ENCODE results near the gene SRPK3.

The SRPK3 gene

DNA sequence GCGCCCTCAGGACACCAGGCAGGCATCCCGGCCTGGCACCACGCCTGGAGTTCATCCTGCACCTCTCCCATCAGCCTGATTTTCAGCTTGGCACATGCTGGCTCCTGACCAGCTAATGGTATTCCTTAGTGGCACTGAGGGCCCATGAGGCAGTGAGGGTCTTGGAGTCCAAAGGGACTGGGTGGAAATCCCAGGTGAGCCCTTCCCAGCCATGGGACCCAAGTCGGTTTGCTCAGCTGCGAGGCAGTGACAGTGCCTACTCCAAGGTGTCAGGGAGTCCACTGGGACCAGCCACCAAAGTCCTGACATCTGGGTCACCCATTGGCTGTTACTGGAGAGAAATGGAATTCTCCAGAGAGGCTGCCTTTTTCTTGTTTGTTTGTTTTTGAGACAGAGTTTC lies 18.5 kb downstream of the SRPK3 start:
- no peaks in the 10 kb centered on the region for H3K9me3 ChIP-seq (ENCODE audit: insufficient read depth, low read depth, low read length)
- H3K4me1 ChIP-seq (ENCODE audit: insufficient read depth, low read length): no peaks in the 10 kb centered on the region
- H3K27ac ChIP-seq (ENCODE audit: low read length): no peak overlapping the region
- peaks cover 32% of the 10 kb centered on the region; the same call in 1 of the 2 replicates for H3K36me3 ChIP-seq (ENCODE audit: insufficient read depth, low read depth, low read length)
- no peak overlapping the region for H3K9ac ChIP-seq (ENCODE audit: low read depth, low read length)
- H3K27me3 ChIP-seq (ENCODE audit: insufficient read depth, low read length): no peaks in the 10 kb centered on the region
- H3K4me3 ChIP-seq (ENCODE audit: low read length): no peak overlapping the region

DNA sequence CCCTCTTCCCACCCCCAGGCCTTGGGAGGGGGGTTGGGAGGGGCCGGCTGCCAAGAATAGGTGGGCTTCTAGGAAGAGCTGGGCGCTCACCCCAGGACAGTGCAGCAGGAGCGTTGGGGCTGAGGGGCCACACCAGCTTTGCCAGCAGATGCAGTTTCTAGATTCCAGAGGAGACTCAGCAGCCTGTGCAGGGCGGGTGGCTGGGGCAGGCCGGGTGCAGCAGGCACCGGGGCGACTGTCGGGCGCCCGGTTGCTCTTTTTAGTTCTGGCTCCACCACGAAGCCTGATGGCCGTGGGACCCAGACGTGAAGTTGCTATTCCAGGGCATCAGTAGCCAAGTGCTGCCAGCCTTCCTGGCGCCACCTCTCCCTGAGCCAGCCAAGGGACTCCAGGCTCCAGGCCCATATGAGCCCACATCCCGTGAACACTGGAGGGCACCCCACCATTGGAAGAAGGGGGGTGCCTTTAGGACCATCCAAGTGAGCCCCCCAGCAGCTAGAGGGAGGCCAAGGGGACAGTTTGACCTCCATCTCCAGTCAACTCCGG lies 19.4 kb downstream of the SRPK3 start:
- Histone ChIP-seq H3K36me3 (ENCODE audit: insufficient read depth, low read depth, low read length) (peaks cover 32% of the 10 kb centered on the region; the same call in 1 of the 2 replicates), H3K4me3 (ENCODE audit: low read length) (no peak overlapping the region), H3K4me1 (ENCODE audit: insufficient read depth, low read length) (no peaks in the 10 kb centered on the region), H3K9me3 (ENCODE audit: insufficient read depth, low read depth, low read length) (no peaks in the 10 kb centered on the region), H3K27ac (ENCODE audit: low read length) (no peak overlapping the region), H3K27me3 (ENCODE audit: insufficient read depth, low read length) (no peaks in the 10 kb centered on the region), H3K9ac (ENCODE audit: low read depth, low read length) (no peak overlapping the region)

DNA sequence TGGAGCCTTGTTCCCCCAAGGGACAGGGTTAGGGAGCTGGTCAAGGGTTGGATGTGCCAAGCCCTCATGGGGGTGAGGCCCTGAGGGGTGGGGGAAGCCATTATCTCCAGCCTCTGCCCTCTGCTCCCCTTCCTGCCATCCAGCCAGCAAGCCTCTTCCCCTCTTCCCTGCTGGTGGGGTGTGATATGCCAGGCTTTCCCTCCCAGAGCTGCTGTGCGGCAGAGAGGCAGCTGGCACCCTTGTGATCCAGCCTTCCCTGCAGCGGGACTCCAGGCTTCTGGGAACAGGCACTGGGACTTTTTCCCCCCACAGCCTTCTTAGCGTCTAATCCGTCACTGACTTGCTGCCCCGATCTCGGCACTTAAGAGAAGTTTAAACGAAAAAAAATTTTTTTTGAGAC lies 19.9 kb downstream of the SRPK3 start:
- Histone ChIP-seq H3K9me3 (ENCODE audit: insufficient read depth, low read depth, low read length) (no peaks in the 10 kb centered on the region), H3K9ac (ENCODE audit: low read depth, low read length) (no peak overlapping the region), H3K27me3 (ENCODE audit: insufficient read depth, low read length) (no peaks in the 10 kb centered on the region), H3K36me3 (ENCODE audit: insufficient read depth, low read depth, low read length) (peaks cover 32% of the 10 kb centered on the region; the same call in 1 of the 2 replicates), H3K27ac (ENCODE audit: low read length) (no peak overlapping the region), H3K4me1 (ENCODE audit: insufficient read depth, low read length) (no peaks in the 10 kb centered on the region), H3K4me3 (ENCODE audit: low read length) (no peak overlapping the region)

GRCh38 chrX:153801669-153802068 lies 20.8 kb downstream of the SRPK3 start:
- peaks cover 26% of the 10 kb centered on the region; the same call in 1 of the 2 replicates for H3K36me3 ChIP-seq (ENCODE audit: insufficient read depth, low read depth, low read length)
- no peak overlapping the region for H3K27ac ChIP-seq (ENCODE audit: low read length)
- H3K9me3 ChIP-seq (ENCODE audit: insufficient read depth, low read depth, low read length): no peaks in the 10 kb centered on the region
- H3K27me3 ChIP-seq (ENCODE audit: insufficient read depth, low read length): no peaks in the 10 kb centered on the region
- no peak overlapping the region for H3K9ac ChIP-seq (ENCODE audit: low read depth, low read length)
- no peaks in the 10 kb centered on the region for H3K4me1 ChIP-seq (ENCODE audit: insufficient read depth, low read length)
- no peak overlapping the region for H3K4me3 ChIP-seq (ENCODE audit: low read length)

- no peak overlapping the region for H3K4me3 ChIP-seq (ENCODE audit: low read length)
- peaks cover 17% of the 10 kb centered on the region; the same call in 1 of the 2 replicates for H3K36me3 ChIP-seq (ENCODE audit: insufficient read depth, low read depth, low read length)
- H3K9me3 ChIP-seq (ENCODE audit: insufficient read depth, low read depth, low read length): no peaks in the 10 kb centered on the region
- H3K9ac ChIP-seq (ENCODE audit: low read depth, low read length): no peak overlapping the region
- no peak overlapping the region for H3K27ac ChIP-seq (ENCODE audit: low read length)
- no peaks in the 10 kb centered on the region for H3K4me1 ChIP-seq (ENCODE audit: insufficient read depth, low read length)
- no peaks in the 10 kb centered on the region for H3K27me3 ChIP-seq (ENCODE audit: insufficient read depth, low read length)
These were observed 21.7 kb downstream of the SRPK3 start for GRCh38 chrX:153802513-153803045.

DNA sequence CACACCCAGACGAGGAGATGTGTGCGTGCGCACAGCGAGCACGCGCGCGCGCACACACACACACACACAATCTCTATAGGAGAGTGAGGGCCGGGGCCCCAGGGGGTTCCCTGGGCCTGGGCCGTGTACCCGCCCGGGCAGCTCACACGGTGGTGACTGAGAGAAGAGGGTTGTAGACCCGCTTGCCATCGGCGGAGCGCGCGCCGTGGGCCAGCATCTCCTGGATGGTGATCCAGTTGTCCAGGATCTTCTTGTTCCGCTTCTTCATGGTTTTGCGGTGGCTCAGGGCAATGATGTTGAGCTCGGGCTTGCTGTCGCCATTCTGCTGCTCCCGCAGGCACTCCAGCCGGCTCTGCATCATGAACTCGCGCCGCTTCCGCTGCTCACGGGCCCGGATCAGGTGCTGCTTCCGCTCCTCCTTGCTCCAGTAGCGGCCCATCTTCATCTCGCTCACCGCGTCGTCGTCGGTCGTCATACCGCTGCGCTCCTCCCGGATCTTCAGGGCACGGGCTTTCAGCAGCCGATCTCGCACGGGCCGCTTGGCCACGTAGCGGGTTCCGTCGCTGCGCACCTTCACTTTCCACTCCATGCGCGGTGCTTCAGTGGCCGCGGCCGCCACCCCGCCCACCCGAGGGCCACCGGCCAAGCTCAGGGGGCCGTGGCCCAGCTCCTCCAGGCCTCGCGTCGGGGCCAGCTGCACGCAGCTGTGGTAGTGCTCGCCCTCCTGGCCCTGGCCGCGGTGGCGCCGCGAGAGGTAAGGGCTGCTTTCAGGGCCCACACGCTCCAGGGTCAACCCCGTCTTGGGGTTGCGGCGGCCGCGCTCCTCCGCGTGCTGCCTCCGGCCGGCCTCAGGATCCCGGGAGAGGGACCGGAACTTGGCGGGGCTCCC lies 22.6 kb downstream of the SRPK3 start:
- Histone ChIP-seq H3K36me3 (ENCODE audit: insufficient read depth, low read depth, low read length) (peaks cover 10% of the 10 kb centered on the region; the same call in 1 of the 2 replicates), H3K4me3 (ENCODE audit: low read length) (no peak overlapping the region), H3K27me3 (ENCODE audit: insufficient read depth, low read length) (no peaks in the 10 kb centered on the region), H3K9me3 (ENCODE audit: insufficient read depth, low read depth, low read length) (no peaks in the 10 kb centered on the region), H3K4me1 (ENCODE audit: insufficient read depth, low read length) (no peaks in the 10 kb centered on the region), H3K9ac (ENCODE audit: low read depth, low read length) (no peak overlapping the region), H3K27ac (ENCODE audit: low read length) (no peak overlapping the region)

DNA sequence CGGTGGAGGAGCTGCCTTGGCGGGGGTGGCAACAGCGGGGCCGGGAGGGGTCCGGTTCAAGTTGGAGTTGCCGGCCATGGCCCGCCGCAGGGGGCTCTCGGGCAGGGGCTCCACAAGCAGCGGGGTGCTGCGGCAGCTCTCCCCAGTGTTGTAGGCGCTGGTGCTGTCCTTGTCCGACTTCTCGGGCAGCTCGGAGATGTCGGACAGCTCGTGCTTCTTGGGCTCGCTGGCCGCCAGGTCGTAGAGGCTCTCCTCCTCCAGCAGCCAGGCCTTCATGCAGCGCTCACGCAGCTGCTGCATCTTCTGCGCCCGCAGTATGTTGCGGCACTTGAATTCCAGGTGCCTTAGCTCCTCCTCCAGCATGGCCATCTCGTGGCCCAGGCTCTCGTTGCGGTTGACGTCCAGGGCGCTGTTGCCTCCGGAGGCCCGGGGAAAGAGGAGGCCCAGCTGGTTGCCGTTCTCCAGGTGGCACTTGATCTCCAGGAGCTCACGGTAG lies 23.3 kb downstream of the SRPK3 start:
- no peaks in the 10 kb centered on the region for H3K9me3 ChIP-seq (ENCODE audit: insufficient read depth, low read depth, low read length)
- H3K27ac ChIP-seq (ENCODE audit: low read length): no peak overlapping the region
- no peak overlapping the region for H3K4me3 ChIP-seq (ENCODE audit: low read length)
- H3K36me3 ChIP-seq (ENCODE audit: insufficient read depth, low read depth, low read length): peaks cover 3% of the 10 kb centered on the region; the same call in 1 of the 2 replicates
- no peak overlapping the region for H3K9ac ChIP-seq (ENCODE audit: low read depth, low read length)
- no peaks in the 10 kb centered on the region for H3K27me3 ChIP-seq (ENCODE audit: insufficient read depth, low read length)
- no peaks in the 10 kb centered on the region for H3K4me1 ChIP-seq (ENCODE audit: insufficient read depth, low read length)

DNA sequence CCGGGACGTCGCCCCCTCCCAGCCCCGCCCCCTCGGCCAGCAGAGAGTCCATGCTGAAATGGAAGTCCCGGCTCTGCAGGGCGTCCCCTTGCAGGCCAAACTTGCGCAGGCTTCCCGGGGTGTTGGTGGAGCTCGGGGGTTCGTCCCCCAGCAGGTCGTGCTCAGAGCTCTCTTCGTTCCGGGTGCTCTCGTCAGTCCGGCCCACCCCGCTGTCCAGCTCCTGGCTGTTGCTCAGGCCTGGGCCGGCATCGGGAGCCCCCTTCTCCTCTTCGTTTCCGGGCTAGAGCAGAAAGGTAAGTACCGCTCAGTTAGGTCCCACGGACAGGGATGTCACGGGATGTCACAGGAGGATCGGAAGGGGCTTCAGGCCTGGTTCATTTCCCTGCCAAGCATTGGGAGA lies 23.8 kb downstream of the SRPK3 start:
- Histone ChIP-seq H3K9ac (ENCODE audit: low read depth, low read length) (no peak overlapping the region), H3K36me3 (ENCODE audit: insufficient read depth, low read depth, low read length) (no peaks in the 10 kb centered on the region), H3K27me3 (ENCODE audit: insufficient read depth, low read length) (no peaks in the 10 kb centered on the region), H3K9me3 (ENCODE audit: insufficient read depth, low read depth, low read length) (no peaks in the 10 kb centered on the region), H3K27ac (ENCODE audit: low read length) (no peak overlapping the region), H3K4me1 (ENCODE audit: insufficient read depth, low read length) (no peaks in the 10 kb centered on the region), H3K4me3 (ENCODE audit: low read length) (no peak overlapping the region)

GRCh38 chrX:153805436-153805835 lies 24.6 kb downstream of the SRPK3 start:
- H3K9me3 ChIP-seq (ENCODE audit: insufficient read depth, low read depth, low read length): no peaks in the 10 kb centered on the region
- no peaks in the 10 kb centered on the region for H3K4me1 ChIP-seq (ENCODE audit: insufficient read depth, low read length)
- H3K27ac ChIP-seq (ENCODE audit: low read length): no peak overlapping the region
- no peak overlapping the region for H3K9ac ChIP-seq (ENCODE audit: low read depth, low read length)
- no peaks in the 10 kb centered on the region for H3K27me3 ChIP-seq (ENCODE audit: insufficient read depth, low read length)
- no peaks in the 10 kb centered on the region for H3K36me3 ChIP-seq (ENCODE audit: insufficient read depth, low read depth, low read length)
- H3K4me3 ChIP-seq (ENCODE audit: low read length): no peak overlapping the region

DNA sequence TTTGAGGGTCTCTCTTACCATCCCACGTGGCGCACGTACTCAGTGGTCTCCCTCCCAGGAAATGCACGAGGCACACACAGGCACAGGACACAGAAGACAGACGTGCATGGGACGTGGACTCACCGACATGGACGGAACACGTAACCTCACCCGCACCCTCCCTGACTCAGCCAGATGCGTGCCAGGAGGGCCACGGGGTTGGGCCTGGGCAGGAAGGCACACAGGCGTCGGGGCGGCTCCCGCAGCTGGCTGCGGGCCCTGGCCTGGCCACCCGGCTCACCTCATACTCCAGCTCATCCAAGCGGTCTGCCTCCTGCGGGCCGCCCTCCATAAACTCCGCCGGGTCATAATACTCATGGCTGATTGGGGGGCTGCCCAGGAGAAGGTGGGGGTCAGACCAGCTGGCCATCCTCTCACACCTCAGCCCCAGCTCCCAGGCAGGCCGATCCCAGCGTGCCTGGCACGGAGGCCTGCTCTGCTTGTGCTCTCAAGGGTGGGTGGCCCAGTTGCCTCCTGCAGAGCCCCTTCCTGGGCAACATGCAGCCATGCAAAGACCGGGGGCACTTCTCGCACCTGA lies 26.2 kb downstream of the SRPK3 start:
- no peak overlapping the region for H3K27ac ChIP-seq (ENCODE audit: low read length)
- no peaks in the 10 kb centered on the region for H3K36me3 ChIP-seq (ENCODE audit: insufficient read depth, low read depth, low read length)
- H3K27me3 ChIP-seq (ENCODE audit: insufficient read depth, low read length): no peaks in the 10 kb centered on the region
- H3K9ac ChIP-seq (ENCODE audit: low read depth, low read length): no peak overlapping the region
- no peaks in the 10 kb centered on the region for H3K4me1 ChIP-seq (ENCODE audit: insufficient read depth, low read length)
- H3K4me3 ChIP-seq (ENCODE audit: low read length): no peak overlapping the region
- H3K9me3 ChIP-seq (ENCODE audit: insufficient read depth, low read depth, low read length): no peaks in the 10 kb centered on the region

DNA sequence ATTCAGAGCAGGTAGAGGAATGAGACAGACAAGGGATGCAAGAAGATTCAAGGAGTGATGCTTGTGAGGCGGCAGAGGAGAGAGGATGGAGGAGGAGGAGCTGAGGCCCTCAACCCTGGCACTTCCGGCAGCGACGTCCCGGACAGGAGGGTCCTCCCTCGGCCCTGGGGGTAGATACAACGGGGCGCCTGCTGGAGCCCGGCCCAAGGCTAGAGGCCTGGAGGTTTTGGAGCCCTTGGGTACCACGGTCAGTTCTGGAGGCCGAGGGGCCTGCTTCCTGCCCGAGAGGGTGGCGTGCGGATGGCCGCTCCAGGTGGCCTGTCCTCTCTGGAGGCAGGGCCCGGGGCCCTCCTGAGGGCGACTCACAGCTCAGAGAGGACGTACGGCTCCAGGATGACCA lies 27.1 kb downstream of the SRPK3 start:
- no peaks in the 10 kb centered on the region for H3K27me3 ChIP-seq (ENCODE audit: insufficient read depth, low read length)
- no peaks in the 10 kb centered on the region for H3K9me3 ChIP-seq (ENCODE audit: insufficient read depth, low read depth, low read length)
- H3K36me3 ChIP-seq (ENCODE audit: insufficient read depth, low read depth, low read length): no peaks in the 10 kb centered on the region
- H3K27ac ChIP-seq (ENCODE audit: low read length): no peak overlapping the region
- peaks cover 3% of the 10 kb centered on the region; the same call in 1 of the 2 replicates for H3K4me1 ChIP-seq (ENCODE audit: insufficient read depth, low read length)
- H3K9ac ChIP-seq (ENCODE audit: low read depth, low read length): no peak overlapping the region
- no peak overlapping the region for H3K4me3 ChIP-seq (ENCODE audit: low read length)

All from iPS-20b (cell line).